ENCODE measurements around the gene TBX4. TPM values are rescaled to one million over a fixed set of nuclear protein-coding genes. Genes with fewer than 3 reads are reported as not detected.

The TBX4 gene
- total and polyA plus RNA-seq, 9 of the 15 experiments (the other 6 are each of a cell fraction or from before 2014, with no cell fraction given), result not detected

DNA sequence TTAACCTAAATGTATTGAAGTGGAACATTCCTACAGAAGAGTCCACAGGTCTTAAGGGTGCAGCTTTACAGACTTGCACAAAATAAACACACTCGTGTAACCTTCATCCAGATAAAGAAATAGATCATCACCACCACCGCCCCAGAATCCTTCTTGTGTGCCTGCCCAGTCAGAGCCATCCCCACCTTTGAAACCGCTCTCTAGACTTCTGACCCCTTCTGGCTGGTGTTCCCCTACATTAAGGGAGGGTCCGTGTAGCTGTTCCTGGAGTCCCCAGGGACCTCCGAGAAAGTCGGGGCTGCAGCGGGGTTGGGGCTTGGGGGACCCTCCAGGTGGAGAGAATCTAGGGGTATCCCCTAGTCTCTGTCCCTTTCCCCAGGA is 9.4 kb downstream of the TBX4 start:
- Histone ChIP-seq H3K27ac (ENCODE audit: extremely low read depth, low read depth, low read length) (no peak overlapping the region), H3K9me3 (replicated peaks; ENCODE audit: control insufficient read depth, insufficient read depth, low read depth, low read length) (no peaks in the 10 kb centered on the region), H3K79me2 (ENCODE audit: control insufficient read depth, insufficient read depth, low read length) (no peaks in the 10 kb centered on the region), H2AFZ (ENCODE audit: low read depth, low read length) (peak overlapping the region; percentile 51; the same call in 1 of the 2 replicates), H3K36me3 (ENCODE audit: control insufficient read depth, insufficient read depth, low read length) (no peaks in the 10 kb centered on the region), H3K4me1 (replicated peaks in 1 of 2; ENCODE audit: control insufficient read depth in 2 of 2, insufficient read depth in 2 of 2, low read length in 2 of 2) (peaks cover 0 to 27% of the 10 kb centered on the region in 2 experiments; a peak in 3 of 5 replicates), H3K4me3 (peak overlapping the region; percentile 13; the same call in 1 of the 2 replicates), H3K9me1 (ENCODE audit: control insufficient read depth, insufficient read depth, low read length) (peaks cover 4% of the 10 kb centered on the region), H3K27me3 (ENCODE audit: control insufficient read depth in 2 of 2, insufficient read depth in 2 of 2, low read length in 2 of 2) (peaks cover 27 to 51% of the 10 kb centered on the region in 2 experiments), H3K9ac (ENCODE audit: insufficient read depth in 1 of 2, low read depth in 2 of 2, low read length in 2 of 2) (peak overlapping the region in 1 of 2 experiments; percentile 39; a peak in 1 of 4 replicates), H3K4me2 (ENCODE audit: insufficient read depth, low read length) (peak overlapping the region; percentile 29; the same call in 1 of the 2 replicates), H4K20me1 (replicated peaks; ENCODE audit: control insufficient read depth, insufficient read depth, low read length) (0 out of 2 replicates have a peak, but pooled peaks cover 4% of the 10 kb centered on the region)
- FAIRE-seq (no peak), ATAC-seq (peak; percentile 54), DNase-seq (ENCODE audit: extremely low read depth in 1 of 4, low spot score in 3 of 4) (peak in 1 of 4 experiments; percentile 28)
- WGBS (ENCODE audit: insufficient coverage, low coverage, missing lambda C conversion rate), result 10% methylated on average over 6 of the region's 7 CpGs
- ChIA-PET POLR2A (interaction anchor here (0.6 to 0.8 kb wide), 3 partner anchors 10 to 221 kb away, joined by 3 read pairs; no protein-coding TSS in a partner anchor), CTCF (ENCODE audit: low intra/inter-chr PET ratio) (no interaction called here)
- intact Hi-C loops (cut with micrococcal nuclease), result no loop called here
- in situ Hi-C loops (cut with MboI), result no loop called here
- BruUV-seq (replicated peaks), result no TSS peak
- TF ChIP-seq, protein P1, sequence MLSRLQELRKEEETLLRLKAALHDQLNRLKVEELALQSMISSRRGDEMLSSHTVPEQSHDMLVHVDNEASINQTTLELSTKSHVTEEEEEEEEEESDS (CRISPR knock-in tag; IDR thresholded peaks at IDR 0.05), result no peak
- no peak for TF ChIP-seq MEF2D (tag; conservative IDR thresholded peaks at IDR 0.05; ENCODE audit: low read depth)
- TF ChIP-seq RAD51 (IDR thresholded peaks at IDR 0.05; ENCODE audit: borderline replicate concordance, low read depth), result no peak
- no peak for TF ChIP-seq BMI1 (IDR thresholded peaks at IDR 0.05; ENCODE audit: low read length)
- no peak for TF ChIP-seq ZNF586 (CRISPR knock-in tag; conservative IDR thresholded peaks at IDR 0.05)
- TF ChIP-seq, protein P2, sequence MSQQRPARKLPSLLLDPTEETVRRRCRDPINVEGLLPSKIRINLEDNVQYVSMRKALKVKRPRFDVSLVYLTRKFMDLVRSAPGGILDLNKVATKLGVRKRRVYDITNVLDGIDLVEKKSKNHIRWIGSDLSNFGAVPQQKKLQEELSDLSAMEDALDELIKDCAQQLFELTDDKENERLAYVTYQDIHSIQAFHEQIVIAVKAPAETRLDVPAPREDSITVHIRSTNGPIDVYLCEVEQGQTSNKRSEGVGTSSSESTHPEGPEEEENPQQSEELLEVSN (IDR thresholded peaks at IDR 0.05; ENCODE audit: borderline replicate concordance in 1 of 2, extremely low read depth in 1 of 2, insufficient read depth in 1 of 2, insufficient read length in 1 of 2, low read depth in 1 of 2, low read length in 1 of 2, poor library complexity in 1 of 2, severe bottlenecking in 1 of 2), result no peak
- no peak for TF ChIP-seq TCF7L2 (IDR thresholded peaks at IDR 0.05; ENCODE audit: low read depth, low read length)
- no peak for TF ChIP-seq RBM39 (optimal IDR thresholded peaks at IDR 0.05; ENCODE audit: low read depth, low read length)
- TF ChIP-seq, protein P3, sequence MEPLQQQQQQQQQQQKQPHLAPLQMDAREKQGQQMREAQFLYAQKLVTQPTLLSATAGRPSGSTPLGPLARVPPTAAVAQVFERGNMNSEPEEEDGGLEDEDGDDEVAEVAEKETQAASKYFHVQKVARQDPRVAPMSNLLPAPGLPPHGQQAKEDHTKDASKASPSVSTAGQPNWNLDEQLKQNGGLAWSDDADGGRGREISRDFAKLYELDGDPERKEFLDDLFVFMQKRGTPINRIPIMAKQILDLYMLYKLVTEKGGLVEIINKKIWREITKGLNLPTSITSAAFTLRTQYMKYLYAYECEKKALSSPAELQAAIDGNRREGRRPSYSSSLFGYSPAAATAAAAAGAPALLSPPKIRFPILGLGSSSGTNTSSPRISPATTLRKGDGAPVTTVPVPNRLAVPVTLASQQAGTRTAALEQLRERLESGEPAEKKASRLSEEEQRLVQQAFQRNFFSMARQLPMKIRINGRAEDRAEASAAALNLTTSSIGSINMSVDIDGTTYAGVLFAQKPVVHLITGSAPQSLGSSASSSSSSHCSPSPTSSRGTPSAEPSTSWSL (CRISPR knock-in tag; IDR thresholded peaks at IDR 0.05; ENCODE audit: borderline replicate concordance), result no peak
- TF ChIP-seq ZNF274 (IDR thresholded peaks at IDR 0.05; ENCODE audit: borderline replicate concordance, low read depth, low read length), result no peak
- TF ChIP-seq SUPT5H (IDR thresholded peaks at IDR 0.05), result no peak
- TF ChIP-seq, protein P4, sequence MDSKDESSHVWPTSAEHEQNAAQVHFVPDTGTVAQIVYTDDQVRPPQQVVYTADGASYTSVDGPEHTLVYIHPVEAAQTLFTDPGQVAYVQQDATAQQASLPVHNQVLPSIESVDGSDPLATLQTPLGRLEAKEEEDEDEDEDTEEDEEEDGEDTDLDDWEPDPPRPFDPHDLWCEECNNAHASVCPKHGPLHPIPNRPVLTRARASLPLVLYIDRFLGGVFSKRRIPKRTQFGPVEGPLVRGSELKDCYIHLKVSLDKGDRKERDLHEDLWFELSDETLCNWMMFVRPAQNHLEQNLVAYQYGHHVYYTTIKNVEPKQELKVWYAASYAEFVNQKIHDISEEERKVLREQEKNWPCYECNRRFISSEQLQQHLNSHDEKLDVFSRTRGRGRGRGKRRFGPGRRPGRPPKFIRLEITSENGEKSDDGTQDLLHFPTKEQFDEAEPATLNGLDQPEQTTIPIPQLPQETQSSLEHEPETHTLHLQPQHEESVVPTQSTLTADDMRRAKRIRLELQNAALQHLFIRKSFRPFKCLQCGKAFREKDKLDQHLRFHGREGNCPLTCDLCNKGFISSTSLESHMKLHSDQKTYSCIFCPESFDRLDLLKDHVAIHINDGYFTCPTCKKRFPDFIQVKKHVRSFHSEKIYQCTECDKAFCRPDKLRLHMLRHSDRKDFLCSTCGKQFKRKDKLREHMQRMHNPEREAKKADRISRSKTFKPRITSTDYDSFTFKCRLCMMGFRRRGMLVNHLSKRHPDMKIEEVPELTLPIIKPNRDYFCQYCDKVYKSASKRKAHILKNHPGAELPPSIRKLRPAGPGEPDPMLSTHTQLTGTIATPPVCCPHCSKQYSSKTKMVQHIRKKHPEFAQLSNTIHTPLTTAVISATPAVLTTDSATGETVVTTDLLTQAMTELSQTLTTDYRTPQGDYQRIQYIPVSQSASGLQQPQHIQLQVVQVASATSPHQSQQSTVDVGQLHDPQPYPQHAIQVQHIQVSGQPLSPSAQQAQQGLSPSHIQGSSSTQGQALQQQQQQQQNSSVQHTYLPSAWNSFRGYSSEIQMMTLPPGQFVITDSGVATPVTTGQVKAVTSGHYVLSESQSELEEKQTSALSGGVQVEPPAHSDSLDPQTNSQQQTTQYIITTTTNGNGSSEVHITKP (IDR thresholded peaks at IDR 0.05; ENCODE audit: partially characterized antibody), result no peak
- no peak for TF ChIP-seq ZNF143 (CRISPR knock-in tag; IDR thresholded peaks at IDR 0.05)
- TF ChIP-seq, protein P5, sequence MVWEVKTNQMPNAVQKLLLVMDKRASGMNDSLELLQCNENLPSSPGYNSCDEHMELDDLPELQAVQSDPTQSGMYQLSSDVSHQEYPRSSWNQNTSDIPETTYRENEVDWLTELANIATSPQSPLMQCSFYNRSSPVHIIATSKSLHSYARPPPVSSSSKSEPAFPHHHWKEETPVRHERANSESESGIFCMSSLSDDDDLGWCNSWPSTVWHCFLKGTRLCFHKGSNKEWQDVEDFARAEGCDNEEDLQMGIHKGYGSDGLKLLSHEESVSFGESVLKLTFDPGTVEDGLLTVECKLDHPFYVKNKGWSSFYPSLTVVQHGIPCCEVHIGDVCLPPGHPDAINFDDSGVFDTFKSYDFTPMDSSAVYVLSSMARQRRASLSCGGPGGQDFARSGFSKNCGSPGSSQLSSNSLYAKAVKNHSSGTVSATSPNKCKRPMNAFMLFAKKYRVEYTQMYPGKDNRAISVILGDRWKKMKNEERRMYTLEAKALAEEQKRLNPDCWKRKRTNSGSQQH (CRISPR knock-in tag; IDR thresholded peaks at IDR 0.05), result no peak
- no peak for TF ChIP-seq DIDO1 (tag; IDR thresholded peaks at IDR 0.05; ENCODE audit: low read depth)

Data from K562 (cell line).